Umbilical cord (tissue), 2 donors: ENCODE results near the gene RUNX3. TPM values are rescaled to one million over a fixed set of nuclear protein-coding genes. Genes with fewer than 3 reads are reported as not detected.
"Not testable (repeated sequence)": the region's sequence is repeated elsewhere in the genome, so short reads cannot be mapped to it uniquely, and the experiment has no call there.

Experiments used
- DNase-seq: peaks from one replicate; pipeline ENCODE4 v3.0.0-alpha.2; 2015; ENCODE audit warnings: low spot score
- total RNA-seq: library from RNA; depleted of rRNA; stranded (reverse); fragments of >200 nt; gene quantifications from one replicate; pipeline ENCODE4 v1.2.3, GENCODE V29; 2014; ENCODE audit warnings: low replicate concordance; ENCODE audit not compliant: insufficient read depth

RUNX3 gene
- total RNA-seq, 1 donor from 2014 or later = 0.72 TPM

DNA sequence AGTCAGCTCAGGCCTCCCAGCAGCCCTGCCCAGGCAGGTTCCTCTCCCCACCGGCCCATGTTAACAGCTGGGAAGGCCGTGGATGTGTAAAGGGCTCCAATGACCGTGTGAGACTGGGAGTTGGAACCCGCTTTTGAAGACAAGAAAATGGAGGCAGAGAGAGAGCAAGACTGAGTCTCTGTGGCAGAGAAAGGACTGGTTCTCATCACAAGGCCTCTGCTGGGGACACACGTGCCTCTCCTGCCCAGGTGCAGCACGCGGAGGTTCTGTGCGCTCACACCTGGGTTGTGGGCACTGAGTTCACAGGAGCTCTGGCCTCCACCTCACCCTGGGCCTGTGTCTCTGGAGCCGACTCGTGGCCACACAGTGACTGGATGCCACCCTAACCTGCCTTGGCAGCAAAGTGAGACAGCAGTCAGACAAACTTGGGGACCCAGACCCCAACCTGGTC lies 27.0 kb downstream of the RUNX3 start:
- DNase-seq = no peak

DNA sequence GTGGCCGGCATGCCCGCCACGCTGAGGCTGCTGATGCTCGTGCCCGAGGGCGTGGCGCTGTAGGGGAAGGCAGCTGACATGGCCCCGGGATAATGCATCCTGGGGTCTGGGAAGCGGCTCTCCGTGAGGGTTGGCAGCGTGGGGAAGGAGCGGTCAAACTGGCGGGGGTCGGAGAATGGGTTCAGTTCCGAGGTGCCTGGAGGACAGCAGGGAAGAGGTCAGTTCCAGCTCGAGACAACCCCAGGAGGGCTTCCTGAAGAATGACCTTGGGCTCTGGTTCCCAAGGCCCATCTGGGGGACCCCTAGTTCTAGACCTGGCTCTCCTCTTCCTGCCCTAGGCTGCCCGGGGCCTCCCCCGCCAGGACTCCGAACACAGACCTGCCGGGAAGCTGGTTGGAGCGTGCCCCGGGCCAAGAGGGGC lies 27.6 kb downstream of the RUNX3 start:
- no peak for DNase-seq

DNA sequence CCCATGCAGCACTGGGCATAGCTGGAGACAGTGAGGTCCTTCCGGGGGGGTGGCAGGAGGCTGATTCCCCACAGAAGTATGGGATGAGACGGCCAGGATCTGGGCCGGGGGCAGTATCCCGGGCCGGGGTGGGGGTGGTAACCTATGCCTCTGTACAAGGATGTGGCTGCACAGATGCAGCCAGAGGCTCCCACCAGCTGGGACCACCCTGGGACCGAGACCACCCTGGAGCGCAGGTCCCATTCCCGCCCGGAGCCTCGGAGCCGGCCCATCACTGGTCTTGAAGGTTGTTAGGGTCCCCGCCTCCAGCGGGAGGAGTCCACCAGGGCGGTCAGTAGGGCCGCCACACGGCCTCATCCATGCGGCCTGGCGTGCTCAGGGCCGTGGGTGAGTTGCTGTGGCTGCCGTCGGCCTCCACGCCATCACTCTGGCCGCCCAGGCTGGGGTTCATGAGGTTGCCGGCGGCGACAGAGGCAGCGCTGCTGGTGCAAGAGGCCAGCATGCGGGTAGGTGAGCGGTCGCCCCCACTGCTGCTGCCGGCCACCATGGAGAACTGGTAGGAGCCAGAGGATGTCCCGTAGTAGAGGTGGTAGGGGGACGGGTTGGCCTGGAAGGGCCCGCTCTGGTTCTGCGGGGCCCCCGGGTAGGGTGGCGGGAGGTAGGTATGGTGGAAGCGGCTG lies 28.1 kb downstream of the RUNX3 start:
- no peak for DNase-seq

DNA sequence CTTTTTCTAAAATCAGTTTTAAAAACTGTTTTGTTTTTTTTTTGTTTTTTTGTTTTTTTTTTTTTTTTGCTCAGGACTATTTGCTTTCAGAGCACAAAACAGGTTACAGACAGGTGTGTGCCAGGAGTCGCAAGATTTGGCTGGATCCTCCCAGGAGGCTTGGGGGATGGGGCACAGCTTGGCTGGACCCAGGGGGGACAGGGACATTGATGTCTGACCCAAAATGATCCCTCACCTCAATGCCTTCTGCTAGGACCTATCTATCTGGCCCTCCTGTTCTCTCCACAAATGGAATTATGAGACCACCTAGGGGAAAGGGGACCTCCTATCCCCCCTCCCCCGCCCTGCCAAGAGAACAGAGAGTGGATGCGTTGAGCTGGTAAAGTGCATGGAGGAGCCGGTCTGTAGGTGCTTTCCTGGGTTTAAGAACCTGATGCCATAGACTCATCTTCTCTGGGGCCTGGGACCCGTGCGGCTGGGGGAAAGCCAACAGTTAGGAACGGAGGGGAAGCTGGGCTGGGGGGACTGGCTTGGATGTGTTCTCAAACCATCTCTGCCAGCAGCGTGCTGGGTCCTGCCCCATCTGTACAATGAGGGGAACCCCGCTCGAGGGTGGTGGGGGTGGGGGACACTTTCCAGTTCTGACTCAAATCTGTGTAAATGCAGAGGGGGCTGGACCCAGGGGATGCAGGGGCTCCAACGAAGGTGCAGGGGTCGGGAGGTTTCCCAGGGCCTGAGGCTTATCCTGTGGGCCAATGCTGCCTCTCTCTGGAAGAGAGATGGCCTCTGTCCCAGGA lies 28.9 kb downstream of the RUNX3 start:
- no peak for DNase-seq

DNA sequence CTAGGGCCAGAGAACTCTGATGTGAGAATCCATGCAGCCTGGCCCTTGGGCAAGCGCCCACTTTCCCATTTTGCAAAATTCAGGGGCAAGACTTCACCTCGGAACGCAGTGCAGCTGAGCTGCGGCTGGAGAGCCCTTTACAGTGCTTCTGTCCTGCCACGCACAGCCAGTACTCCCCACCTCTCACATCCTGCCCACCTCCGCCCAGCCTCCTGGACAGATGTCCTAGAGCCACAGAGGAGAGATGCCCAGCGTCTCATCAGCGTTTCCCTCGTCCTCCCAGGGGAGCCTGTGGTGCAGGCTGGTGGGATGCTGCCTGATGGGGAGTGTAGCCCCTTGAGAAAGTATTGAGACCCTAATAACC lies 29.6 kb downstream of the RUNX3 start:
- DNase-seq = no peak

DNA sequence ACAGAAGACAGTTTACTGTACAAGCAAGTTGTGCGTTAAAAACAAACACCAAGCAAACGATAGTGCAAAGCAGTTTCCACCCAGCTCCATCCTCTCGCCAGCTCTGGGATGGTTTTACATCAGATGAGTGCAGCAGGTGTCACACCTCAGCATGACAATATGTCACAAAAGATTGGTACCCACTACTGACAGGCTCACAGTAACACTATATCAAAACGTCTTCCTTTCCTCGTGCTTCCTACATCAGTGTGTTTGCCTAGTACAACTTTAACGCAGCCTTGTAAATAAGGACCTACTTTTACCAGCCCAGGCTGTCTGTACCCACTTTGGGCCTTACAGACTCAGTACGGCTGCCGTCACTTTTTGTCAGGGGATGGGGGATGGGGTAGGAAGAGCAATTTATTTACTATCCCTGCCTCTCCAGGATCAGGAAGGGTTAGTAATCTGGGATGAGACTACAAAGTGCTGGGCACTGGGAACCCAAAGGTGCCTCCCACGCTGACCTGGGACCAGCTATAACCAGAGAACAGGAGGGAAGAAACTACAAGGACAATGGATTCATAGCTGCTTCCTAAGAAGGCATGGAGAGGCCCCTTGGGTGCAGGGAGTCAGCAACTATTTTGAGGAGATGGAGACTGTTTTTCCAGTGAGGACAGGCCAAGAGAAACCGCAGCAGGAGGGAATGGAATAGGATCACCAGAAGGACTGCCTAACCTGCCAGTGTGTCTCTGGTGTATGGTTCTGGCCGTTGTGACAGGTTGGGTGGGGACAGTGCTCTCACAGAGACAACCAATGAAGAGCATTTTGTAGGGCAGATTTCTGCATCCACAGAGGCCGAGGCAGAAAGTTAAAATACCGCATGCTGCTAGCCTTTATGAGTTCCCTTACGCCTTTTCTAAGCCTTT lies 30.2 kb downstream of the RUNX3 start:
- no peak for DNase-seq

DNA sequence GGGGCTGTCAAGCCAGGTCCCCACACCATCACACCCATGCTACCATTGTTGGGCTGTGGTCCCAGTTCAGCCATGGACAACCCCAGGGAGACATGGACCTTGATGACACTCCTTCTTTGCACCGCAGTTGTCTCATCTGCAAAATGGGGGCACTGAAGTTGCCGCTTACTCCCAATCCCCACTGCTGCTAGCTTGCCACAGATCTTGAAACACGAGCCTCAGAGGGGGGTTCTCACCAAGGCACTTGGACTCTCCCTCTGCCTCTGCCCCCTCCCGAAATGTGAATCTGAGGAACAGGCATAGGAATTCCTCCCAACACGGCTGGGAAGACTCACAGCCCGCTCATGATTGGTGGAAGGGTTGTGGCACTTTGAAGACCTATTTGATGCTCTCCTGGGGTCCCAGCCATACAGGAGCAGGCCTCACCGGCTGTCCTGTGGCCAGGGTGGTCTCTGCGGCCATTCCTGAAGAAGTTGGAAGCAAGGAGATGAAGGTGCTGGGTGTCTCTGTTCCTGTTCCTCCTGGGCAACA lies 31.1 kb downstream of the RUNX3 start:
- no peak for DNase-seq

DNA sequence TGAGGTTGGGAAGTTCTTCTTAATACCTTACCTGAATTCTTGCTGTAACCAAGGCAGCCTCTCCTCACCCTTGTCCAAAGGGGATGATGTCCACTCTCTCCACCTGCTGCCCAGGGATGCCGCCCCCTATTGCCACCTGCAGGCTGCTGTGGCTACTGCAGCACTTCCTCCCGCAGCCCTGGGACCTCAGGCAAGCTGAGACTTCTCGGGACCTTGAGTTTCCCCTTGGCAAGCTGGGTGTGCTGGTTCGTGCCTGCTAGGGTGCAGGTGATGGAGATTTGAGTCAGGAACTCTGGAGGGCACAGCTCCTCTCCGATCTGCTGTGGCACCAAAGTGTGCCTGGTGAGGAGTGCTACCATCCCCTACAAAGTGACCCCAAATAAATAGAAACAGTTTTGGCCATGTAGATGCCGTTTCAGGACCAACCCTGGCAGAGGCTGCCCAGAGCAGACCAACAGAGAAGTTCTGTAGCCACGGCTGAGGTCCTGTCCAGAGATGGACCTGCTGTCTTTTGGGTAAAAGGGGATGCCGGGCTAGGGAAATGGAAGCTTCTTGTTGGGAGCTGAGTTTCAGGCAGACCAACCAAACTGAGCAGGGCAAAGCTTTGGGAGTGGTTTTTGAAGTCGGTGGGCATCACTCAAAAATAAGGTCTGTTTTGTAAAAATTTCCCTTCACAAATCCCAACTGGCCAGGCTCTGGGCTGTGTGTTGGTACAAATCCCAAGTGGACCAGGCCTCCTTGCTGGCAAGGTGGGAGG lies 31.7 kb downstream of the RUNX3 start:
- no peak for DNase-seq

DNA sequence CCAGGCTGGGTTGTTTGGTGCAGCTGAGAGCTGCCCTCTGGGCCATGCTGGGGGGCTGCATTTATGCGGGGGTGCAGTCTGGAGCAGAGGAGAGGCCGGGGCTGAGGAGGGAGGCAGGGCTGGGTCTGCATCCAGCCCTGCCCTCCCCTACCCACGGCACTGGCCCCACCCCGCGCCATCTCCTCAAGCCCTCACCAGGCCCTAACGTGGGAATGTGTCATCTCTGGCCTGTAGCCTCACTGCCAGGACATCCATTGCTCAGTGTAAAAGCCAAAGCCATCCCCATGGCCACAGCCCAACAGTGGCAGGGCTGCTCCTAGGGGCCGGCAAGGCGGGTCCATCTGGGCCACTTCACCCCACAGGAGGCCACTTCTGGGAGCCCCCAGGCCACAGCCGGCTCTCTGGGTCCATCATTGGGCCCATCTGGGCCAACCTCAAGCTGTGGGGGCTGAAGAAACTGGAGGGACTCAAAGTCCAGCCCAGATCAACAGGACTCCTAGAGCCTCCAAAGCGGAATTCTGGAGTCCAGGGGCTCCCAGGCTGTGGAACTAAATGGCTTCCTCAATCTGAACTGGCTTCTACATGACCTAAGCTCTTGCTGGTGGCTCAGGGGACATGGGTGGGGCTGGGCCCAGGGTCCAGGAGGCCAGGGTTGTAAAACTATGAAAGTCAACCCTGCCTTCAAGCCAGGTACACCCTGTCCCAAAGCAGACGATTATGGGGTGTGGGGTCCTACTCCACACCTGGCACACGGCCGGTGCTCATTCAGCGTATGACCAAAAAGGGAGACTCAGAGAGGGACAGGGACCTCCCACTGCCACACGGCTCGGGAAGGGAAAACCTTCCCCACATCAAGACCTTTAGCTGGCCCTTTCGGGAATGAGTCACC lies 32.6 kb downstream of the RUNX3 start:
- DNase-seq = no peak

DNA sequence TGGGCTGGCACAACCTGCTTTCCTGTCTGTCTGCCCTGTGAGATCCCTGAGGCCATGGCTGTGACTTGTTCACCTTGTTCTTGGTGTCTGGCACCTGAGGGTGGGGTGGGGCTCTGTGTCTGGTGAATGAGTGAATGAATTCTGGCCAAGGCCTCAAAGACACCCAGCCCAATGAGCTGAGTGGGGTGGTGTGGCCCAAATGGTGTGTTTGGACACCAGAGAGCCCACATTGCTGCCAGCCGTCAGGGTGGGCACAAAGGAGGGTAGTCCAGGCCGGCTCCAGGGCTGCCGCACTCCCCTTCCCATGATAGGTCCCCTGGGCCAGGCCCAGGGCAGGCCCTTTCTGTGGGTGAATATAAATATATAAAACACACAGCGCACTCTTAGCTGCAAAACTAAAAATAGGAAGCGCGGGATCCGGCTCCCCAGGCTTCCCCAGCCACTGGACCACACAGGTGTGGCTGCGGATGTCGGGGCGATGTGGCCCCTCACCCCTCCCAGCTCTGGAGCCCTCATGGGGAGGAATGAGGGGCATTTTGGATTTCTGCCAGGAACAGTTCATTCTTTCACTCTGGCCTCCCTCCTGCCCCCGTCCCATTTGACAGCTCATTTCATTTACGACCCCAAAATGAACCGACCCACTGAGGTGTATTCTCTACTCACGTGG lies 33.3 kb downstream of the RUNX3 start:
- DNase-seq = no peak

DNA sequence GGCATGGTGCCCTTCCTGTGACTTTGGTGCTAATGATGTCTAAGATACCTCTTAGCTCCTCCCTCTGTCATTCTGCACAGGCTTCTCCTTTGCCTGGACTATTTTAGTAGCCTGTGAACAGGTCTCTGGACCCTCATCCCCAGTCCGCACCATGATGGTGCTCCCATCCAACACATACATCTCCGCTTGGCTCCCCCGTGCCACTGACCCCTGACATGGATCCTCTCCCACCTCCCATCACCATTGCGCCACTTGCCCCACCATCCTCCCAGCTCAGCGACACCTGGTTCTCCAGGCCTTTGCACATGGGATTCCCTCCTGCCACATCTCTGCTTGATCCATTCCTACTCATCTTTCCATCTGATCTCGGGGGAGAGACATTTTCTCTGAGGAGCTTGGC lies 33.9 kb downstream of the RUNX3 start:
- DNase-seq = no peak

DNA sequence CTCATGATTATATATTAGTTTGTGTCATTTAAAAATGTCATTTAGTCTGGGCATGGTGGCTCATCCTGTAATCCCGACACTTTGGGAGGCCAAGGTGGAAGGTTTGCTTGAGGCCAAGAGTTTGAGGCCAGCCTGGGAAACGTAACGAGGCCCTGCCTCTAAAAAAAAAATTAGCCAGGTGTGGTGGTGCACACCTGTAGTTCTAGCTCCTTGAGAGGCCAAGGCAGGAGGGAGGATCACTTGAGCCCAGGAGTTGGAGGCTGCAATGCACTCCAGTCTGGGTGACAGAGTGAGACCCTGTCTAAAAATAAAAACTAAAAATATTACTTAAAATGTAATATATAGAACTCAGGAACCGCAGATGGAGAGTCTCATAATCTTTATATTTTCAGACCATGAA lies 34.6 kb downstream of the RUNX3 start:
- no peak for DNase-seq

DNA sequence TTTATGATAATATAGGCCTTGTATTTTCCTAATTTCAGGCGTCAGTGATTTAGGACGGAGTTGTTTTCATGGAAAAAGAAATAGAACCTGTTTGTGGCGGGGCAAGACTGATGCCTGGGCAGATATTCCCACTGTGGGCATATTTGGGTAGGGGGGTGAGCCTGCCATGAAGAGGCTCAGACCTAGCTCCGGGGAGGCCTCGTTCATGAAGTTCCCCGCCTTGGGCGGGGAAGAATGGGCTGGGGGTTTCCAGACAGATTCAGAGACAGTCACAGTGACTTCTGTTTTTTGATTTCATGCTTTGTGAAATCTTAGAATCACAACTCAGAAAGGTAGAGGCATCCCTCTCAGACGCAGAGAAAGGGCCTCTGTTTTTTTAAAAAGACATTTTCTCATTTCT lies 36.1 kb downstream of the RUNX3 start:
- DNase-seq = no peak

DNA sequence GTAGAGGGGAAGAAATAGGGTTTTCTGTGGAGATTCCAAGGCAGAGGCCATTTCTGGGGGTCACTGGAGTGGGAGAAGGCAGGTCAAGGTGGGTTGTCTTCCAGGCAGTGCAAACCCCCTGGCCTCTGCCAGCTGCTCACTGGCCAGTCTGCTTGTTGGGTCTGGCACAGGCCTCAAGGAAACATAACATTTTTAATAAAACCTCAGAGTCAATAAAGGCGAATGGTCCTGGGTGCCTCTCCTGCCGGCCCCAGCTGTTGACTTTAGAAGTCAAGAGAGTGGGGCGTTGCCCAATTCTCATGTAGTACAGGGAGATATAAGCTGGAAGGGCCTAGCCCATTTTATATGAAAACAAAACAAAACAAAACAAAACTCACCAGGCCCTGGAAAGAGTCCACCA lies 36.6 kb downstream of the RUNX3 start:
- DNase-seq = no peak

DNA sequence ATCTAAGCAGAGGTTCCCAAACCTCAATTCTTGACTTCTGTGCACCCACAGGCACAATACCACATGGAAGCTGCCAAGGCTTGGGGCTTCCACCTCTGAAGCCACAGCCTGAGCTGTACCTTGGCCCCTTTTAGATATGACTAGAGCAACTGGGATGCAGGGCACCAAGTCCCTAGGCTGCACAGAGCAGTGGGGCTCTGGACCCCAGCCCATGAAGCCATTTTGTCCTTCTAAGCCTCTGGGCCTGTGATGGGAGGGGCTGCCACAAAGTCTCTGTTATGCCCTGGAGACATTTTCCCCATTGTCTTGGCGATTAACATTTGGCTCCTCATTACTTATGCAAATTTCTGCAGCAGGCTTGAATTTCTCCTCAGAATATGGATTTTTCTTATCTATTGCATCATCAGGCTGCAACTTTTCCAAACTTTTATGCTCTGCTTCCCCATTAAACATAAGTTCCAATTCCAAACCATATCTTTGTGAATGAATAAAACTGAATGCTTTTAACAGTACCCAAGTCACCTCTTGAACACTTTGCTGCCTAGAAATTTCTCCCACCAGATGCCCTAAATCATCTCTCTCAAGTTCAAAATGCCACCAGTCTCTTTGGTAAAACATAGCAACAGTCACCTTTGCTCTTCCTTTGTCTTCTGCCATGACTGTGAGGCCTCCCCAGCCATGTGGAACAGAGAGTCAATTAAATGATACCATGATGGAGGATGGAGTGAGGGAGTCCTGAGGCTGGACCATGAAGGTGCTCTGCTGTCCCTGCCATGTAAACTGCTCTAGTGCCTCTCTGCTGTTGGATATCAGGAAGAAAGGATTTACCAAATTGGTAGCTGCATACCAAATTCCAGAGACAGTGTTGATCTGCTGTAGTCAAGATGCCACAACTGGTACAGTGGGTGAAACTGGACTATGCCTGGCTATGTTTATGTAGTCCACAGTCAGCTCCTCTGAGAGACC lies 37.6 kb downstream of the RUNX3 start:
- DNase-seq = no peak

DNA sequence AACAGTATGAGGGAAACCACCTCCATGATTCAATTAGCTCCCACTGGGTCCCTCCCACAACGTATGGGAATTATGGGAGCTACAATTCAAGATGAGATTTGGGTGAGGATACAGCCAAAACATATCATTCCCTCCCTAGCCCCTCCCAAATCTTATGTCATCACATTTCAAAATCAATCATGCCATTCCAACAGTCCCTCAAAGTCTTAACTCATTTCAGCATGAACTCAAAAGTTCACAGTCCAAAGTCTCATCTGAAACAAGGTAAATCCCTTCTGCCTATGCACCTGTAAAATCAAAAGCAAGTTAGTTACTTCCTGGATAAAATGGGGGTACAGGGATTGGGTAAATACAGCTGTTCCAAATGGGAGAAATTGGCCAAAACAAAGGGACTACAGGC lies 38.7 kb downstream of the RUNX3 start:
- DNase-seq = not testable (repeated sequence)

DNA sequence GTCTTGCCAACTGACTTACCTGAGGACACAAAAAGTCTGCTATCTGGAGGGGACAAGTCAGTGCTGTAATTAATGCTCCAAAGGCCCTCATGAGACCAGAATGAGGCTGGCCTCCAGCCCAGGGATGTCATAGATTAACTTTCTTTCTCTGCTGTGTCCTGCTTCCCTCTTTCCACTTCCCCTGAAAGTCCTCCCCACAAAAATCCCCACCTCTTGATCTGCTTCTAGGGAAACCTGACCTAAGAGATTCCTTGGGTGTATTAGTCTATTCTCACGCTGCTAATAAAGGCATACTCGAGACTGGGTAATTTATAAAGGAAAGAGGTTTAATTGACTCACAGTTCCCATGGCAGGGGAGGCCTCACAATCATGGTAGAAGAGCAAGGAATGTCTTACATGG lies 39.2 kb downstream of the RUNX3 start:
- no peak for DNase-seq

DNA sequence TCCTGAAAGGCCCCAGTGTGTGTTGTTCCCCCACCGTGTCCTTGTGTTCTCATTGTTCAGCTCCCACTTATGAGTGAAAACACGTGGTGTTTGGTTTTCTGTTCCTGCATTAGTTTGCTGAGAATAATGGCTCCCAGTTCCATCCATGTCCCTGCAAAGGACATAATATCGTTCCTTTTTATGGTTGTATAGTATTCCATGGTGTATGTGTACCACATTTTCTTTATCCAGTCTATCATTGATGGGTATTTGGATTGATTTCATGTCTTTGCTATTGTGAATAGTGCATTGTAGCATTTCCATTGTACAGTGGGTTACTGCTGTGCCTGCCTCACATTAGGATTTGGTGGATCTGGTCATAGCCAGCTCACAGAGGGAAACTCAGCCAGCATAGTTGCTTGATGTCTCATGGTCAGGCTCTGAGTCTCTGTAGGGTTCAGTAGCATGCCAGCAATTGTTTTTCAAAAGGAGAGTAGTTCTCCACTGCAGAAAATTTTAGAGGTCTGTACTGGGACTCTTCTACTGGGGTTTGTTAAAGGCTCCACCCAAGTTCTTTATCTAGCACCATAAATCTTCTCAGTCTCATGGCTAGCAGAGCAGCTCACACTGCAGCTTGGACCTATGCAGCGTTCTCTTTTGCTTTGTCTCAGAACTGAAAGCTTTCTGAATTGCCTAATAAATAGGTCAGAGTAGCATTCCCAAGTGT lies 41.0 kb downstream of the RUNX3 start:
- peak; percentile 32 for DNase-seq
